HG03442 (cell line): ENCODE results near the gene PGP.
"Not testable (repeated sequence)": the region's sequence is repeated elsewhere in the genome, so short reads cannot be mapped to it uniquely, and the experiment has no call there.

Experiments
- ATAC-seq: cut with Tn5 transposase; IDR thresholded peaks from one replicate; pipeline ENCODE4 v1.9.1; 2021; ENCODE audit warnings: mild to moderate bottlenecking, moderate library complexity; ENCODE audit not compliant: unreplicated experiment

Gene PGP

DNA sequence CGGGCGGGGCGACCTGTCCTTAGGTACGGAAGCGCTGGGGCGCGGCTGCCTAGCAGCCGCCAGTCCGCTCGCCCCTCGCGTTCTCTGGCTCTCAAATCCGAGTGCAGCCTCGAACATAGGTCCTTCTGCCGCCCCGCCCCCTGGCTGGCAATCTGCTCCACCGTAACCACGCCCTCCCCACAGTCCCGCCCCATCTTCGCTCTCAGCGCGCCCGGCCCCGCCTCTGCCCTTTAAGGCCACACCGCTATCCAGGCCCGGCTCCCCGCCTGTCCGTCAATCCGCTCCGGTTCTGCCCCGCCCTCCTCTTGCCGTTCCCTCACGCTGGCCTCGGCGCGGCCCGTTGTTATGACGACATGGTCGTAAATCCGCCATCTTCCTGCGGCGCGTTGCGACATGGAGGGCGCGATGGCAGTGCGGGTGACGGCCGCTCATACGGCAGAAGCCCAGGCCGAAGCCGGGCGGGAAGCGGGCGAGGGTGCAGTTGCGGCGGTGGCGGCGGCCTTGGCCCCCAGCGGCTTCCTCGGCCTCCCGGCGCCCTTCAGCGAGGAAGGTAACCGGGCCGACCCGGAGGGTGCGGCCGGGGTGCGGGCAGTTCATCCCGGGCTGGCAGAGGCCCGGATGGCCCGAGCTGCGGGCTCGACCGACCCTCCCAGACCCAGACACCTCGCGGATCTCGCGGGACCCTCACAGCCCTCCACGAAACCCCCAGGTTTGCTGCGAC lies 8.7 kb upstream of the PGP start, which contains the start of gene E4F1:
TSS of gene E4F1 (plus strand) at position 371 of the 721 bp plus-strand sequence. CDS start at position 394, 23 bp downstream.
- peak; percentile 92 for ATAC-seq

DNA sequence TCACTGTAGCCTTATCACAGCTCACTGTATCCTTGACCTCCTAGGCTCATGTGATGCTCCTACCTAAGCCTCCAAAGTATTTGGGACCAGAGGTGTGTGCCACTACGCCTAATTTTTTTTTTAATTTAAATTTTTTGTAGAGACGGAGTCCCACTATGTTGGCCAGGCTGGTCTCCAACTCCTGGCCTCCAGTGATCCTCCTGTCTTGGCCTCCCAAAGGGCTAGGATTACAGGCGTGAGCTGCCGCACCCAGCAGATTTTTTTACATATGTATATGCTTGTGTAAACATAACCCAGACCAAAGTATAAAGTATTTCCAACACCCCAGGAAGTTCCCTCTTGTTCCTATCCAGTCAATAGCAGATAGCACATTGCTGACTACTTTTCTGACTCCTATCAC lies 1.7 kb upstream of the PGP start:
- ATAC-seq, result no peak

DNA sequence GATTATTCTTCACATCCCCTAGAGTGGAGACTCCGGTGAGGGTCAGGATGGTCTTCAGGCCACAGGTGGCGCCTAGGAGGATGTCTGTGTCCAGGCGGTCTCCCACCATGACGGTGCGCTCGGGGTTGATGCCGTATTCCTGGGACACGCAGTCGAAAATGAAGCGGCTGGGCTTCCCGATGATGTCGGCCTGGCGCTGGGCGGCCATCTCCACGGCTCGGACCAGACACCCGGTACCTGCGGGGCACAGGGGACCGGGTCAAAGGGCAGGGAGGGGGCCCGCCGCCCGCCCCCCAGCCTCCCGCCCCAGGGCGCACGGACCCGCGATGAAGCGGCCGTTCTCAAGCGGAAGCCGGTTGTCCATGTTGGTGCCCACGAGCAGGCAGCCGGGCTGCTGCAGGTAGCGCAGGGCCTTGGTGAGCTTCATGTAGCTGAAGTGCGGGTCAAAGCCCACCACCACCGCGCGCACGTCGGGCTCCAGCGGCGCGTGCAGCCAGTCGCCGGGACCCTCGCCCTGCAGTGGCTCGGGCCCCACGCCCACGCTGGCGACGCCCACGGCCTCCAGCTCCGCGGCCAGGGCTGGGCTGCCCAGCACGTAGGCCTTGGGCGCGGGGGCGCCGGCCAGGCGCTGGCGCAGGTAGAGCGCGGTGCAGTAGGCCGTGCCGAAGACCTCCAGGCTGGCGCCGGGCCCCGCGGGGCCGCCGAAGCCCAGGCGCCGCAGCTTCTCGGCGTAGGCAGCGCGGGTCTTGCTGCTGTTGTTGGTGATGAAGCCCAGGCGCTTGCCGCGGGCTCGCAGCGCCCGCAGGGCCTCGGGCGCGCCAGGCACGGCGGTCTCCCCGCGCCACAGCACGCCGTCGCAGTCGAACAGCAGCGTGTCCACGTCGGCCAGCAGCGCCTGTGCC lies 572 bp downstream of the PGP start:
- peak; percentile 17 for ATAC-seq

DNA sequence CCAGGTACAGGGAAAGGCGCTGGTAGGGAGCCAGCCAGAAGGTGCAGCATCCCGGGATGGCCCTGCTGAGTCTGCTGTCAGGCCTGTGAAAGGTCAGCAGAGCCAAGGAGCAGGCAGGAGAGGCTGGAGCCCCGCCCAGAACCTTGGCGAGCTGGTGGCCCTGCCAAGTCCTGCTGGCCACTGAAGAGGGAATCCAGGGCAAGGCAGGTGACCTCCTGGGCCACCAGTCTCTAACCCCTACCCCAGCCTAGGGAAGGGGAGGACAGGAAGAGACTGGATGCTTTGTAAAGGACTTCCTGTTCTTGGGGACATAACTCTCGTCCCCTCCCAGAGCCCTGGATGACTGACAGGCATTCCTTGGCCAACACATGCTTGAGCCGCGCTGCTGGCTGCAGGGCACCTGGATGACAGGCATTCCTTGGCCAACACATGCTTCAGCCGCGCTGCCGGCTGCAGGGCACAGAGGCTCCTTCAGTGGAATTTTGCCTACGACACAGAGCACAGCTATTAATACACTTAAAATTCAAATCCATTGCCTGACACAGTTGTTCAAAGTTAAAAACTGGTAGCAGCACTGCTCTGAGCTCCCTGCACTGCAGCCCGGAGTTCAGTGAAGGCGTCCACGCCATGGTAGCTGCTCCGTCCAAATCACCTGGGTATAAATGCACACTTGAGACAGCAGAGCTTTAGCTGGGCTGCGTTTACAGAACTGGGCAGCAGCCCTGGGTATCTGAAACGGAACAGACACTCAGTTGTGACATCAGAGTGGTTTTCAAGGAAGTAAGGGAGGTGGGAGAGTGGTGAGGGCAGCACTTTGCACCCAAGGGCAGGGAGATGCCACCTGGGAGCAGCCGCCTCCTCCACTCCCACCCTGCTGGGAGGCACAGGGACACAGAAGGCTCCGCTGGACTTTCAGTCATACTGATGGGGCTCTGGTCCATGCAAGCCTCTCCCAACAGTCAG lies 2.0 kb downstream of the PGP start:
- no peak for ATAC-seq

DNA sequence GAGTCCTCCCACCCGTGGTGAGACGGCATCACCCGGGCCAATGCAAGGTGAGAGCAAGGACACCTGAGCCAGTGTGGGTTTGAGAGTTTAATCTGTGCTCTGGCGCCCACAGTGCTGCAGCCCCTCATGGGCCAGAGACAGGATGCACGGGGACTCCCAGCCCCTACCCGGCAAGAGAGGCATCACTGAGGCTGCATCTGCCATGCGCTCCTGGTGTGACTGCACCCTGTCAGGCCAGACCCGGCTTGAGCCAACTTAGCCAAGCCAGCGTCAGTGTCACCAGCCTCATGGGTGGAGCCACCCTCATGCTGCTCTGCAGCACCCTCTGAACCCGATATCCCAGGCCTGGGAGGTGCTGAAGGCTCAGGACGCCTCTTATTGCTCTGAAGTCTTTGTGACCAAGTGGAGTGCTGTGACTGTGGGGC lies 2.7 kb downstream of the PGP start:
- ATAC-seq, result no peak

DNA sequence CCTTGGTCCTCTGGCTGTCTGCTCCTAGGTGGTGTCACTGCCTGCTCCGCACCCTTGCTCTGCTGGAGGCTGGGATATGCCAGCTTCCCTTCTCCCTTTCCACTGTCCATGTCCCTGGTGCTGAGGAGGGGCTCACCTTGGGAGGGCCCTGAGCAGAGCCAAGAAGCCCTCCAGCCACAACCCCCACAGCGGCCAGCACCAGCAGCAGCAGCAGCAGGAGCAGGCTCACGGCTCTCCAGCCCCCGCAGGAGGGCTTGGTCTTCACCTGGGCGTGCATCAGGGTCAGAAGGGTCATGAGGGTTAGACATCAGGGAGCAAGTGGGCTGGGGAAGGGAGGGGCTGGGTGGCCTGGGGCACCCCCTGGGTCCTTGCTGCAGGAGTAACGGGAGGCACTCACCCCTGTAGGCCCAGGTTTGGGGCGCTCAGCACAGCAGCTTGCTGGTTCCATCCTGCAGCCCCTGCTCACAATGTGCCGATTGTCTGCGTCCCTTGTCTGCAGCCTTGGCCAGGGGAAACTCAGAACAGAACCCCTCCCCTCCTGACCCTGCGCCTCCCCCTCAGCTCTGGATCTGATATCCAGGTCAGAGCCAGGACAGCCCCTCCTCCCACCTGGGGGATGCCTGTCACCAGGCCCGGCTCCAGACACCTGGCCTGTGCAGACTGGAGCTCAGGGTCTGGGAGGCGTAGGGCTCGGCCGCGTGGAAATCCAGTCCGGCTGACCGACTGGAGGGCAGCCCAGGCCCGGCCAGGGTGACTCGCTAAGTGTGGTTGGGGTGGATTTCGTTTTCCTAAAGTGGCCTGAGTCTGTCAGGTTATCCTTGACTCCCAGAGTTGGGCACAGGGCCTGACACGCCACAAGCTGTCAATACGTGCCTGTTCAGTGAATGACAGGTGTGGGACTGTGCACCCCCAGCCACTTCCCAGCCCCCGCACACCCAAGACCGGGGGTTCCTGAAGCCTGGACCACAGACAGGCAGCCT lies 4.0 kb downstream of the PGP start, which contains the start of gene BRICD5:
TSS of gene BRICD5 (minus strand) at position 478 of the 980 bp plus-strand sequence. CDS start at position 448, 30 bp downstream.
- ATAC-seq, result no peak

DNA sequence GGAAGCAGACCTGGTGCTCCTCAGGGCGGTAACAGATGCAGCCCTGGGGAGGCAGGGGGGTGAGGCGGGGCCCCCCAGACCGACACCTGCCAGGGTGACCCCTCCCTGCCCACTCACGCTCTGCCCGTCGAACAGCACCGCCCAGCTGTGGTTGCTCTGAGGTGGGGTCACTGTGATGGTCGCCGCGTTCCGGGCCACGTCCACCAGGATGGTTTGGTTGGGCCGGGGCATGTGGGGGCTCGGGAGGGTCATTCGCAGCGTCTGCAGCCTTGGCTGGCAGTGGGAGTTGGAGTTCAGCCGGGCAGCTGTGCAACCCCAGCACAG lies 4.7 kb downstream of the PGP start:
- no peak for ATAC-seq

DNA sequence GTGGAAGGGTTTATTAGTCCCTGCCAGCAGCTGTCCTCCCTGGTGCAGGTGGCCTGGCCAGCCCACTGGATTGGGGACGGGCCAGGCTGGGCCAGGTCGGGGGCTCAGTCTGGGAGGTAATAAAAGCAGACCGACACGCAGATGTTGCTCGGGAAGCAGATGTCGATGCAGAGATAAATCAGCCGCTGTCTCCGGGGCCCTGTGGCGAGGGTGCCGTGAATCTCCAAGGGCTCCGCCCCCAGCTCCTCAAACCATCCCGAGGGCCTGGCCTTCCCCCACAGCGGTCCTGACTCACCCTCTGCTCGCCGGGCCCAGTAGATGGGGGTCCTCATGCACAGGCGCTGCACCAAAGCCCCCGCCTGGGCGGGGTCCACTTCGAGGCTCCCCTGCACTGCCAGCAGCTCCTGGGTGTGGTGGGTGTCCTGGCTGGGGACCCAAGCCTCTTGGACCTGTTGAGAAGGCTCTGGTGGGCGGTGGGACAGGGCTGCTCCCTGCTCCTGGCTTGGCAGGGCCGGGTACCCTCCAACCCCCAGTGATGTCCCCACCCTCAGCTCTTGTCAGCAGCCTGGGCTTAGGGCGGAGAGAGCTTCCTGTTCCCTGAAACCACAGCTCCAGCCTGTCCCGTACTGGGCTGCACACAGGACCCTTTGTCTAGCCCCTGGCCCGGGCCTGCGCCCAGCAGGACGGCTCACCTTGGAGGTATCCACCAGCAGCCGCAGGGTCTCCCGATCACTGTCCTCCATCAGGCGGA lies 5.2 kb downstream of the PGP start:
- ATAC-seq, result no peak

DNA sequence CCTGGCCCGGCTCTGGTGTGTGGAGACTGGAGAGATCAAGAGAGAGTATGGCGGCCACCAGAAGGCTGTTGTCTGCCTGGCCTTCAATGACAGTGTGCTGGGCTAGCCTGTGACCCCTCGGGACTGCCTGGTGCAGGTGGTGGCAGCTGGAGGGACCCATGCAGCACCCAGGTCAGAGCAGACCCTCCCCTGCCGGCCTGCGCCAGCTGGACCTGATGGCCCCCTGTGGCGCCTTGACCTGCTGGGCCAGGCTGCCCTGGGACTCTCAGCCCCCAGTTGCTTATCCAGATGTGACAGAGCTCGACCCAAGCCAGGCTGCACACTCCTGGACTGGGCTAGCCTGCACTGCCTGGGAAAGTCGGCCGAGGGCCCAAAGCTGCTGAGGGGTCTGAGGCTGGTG lies 5.9 kb downstream of the PGP start:
- no peak for ATAC-seq

DNA sequence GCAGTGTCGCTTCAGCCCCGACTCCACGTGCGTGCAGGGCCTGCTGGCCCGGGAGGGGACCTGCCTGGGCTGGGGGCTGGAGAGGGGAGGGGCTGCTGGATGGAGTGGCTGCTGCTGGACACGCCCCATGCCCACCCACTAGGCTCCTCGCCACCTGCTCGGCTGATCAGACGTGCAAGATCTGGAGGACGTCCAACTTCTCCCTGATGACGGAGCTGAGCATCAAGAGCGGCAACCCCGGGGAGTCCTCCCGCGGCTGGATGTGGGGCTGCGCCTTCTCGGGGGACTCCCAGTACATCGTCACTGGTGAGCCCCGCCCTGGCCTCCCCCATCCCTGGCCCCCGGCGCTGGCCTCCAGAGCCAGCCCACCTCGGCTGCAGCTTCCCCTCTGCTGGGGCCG lies 6.3 kb downstream of the PGP start:
- ATAC-seq, result no peak

DNA sequence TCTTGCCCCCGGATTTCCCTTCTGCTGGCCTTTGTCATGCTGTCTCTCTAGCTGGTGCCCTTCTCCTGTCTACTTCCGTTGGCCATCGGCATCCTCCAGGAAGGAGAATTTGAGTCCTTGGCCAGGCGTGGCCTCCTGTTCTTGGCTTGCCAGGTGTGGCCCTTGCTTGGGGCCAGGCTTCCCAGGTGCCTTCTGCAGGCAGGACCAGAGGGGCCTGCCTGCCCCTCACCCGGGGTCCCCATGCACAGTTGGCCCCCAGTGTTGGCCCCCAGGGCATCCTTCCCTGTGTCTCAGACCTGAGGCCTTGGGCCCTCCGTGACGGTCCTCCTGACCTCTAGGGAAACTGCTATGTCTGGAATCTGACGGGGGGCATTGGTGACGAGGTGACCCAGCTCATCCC lies 6.8 kb downstream of the PGP start:
- ATAC-seq, result no peak

DNA sequence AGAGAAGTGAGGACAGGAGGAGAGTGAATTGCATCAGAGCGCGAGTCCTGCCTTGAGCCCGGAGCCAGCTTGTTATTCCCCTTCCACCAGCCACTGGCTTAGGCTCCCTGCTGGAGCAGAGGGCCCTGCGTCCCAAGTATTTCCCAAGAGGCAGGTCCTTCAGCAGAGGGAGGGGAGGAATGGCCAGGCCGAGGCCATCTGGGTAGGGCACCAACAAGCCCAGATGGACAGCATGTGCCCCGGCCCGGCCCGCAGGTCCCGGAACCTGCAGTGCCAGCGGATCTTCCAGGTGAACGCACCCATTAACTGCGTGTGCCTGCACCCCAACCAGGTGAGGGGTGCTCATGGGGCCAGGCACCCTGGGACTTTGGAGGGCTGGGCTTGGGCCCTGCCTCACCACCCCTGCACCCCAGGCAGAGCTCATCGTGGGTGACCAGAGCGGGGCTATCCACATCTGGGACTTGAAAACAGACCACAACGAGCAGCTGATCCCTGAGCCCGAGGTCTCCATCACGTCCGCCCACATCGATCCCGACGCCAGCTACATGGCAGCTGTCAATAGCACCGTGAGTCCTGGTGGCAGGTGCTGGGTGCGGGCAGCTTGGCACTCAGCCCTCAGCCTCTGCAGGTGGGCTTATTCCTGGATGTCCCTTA lies 7.7 kb downstream of the PGP start:
- no peak for ATAC-seq

DNA sequence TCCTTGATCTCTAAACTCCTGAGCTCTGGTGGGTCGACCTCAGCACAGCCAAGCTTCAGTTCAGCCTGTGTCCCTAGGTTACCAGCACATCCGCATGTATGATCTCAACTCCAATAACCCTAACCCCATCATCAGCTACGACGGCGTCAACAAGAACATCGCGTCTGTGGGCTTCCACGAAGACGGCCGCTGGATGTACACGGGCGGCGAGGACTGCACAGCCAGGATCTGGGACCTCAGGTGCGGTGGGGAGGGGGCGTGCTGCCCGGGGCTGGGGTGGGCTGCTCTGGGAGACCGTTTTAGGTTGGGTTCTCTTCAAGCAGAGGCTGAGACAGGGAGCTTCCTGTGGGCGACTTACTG lies 8.2 kb downstream of the PGP start:
- ATAC-seq, result no peak

DNA sequence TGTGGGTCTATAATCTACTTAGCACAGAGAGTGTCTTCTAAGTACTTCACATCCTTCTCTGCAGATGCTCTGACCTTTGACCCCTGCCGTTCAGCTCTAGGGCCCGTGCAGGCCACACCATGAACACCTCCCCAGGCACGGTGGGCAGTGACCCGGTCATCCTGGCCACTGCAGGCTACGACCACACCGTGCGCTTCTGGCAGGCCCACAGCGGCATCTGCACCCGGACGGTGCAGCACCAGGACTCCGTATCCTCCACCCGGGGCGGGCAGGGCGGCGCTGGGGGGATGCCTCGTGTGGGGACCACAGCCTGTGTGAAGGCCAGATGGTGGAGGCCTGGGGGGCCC lies 8.7 kb downstream of the PGP start:
- ATAC-seq, result no peak

DNA sequence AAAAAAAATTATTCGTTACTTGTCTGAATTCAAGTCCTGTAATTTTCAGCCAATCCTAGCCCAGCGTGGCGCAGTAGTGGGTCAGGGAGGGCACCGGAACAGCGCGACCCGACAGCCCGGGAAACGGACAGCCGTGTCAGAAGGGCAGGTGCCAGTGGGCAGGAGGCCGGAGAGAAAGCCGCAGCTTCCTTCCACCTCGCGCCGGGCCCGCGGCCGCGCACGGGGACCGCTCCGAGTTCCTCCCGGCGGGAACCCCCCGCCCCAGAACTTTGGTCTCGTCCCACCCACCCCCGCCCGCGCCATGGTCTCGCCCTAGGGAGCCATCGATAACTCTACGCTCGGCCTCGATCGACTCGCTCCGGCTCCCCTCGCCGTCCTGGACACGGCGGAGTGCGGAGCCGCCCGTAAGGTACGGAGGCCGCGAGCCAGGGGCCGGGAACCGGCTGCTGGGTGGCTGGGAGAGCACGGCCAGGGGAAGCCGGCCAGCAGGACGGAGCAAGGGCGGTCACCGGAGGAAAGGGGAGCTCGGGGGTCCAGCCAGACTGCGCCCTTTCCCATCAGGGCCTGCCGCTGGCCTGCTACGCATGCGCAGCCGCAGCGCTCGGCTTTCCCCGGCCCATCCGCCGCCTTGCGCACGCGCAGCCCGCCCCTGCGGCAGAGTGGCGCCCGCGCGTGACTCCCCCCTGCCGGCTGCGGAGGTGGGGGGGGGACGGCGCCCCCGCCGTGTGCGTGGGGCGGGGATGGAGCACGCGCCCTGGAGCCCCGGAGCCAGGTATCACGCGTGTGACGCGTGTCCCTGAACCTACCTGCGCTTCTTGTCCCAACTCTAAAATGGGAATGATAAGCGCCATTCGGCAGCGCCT lies 9.3 kb downstream of the PGP start, which contains the start of gene MLST8:
TSS of gene MLST8 (plus strand) at position 351 of the 863 bp plus-strand sequence. CDS start 632 bp downstream, outside the sequence.
- ATAC-seq, result peak; percentile 75

DNA sequence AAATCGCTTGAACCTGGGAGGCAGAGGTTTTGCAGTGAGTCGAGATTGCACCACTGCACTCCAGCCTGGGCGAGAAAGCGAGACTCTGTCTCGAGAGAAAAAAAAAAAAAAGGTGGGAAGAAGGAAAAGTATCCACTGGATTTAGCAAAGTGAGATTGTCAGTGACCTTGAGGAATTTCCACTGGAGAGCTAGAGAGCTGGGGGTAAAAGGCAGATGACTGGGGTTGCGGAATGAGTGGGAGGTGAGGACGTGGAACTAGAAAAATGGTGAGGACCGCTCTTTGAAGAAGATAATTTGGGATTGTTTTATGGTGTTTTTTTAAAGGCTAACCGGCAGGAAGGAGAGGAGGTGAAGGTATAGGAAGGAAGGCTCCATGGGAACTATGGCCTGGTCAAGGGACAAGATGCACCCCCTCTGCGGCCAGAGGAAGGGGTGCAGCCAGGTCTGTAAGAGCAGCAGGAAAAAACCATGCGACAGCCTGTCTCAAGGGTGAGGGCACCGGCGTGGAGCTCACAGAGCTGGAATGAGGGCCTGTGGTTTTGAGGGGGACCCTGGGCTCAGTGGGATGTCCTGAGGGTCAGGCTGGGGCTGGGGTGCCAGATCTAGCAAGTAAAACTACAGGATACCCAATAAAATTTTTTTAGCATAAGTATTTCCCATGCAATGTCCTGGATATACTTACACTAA lies 10.1 kb downstream of the PGP start:
- no peak for ATAC-seq

DNA sequence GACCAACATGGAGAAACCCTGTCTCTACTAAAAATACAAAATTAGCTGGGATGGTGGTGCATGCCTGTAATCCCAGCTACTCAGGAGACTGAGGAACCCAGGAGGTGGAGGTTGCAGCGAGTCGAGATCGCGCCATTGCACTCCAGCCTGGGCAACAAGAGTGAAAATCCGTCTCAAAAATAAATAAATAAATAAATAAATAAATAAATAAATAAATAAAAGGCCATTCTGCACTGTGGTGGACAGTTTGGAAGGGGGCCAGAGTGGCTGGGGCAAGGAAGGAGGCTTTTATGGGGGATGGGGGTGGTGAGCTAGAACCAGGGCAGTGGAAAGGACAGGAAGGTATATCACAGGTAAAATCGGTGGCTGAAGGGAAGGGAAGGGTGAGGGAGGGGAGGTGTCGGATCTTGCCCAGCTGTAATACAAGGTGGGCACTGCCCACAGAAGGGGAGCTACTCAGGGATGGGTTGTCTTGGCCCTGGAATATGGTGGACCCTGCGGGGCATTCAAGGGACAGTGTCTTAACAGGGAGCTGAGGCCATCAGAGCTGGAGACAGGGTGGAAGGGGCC lies 11.4 kb downstream of the PGP start:
- not testable (repeated sequence) for ATAC-seq
